EH (cell line): ENCODE results near the gene ABHD15.
A peak's percentile ranks its signal among the peaks of the same experiment; 100 is the strongest.

Source experiments
- DNase-seq: peaks from one replicate; pipeline ENCODE4 v3.0.0-alpha.2; 2015; ENCODE audit warnings: low read depth

The ABHD15 gene

GRCh38 chr17:29582254-29582765, 15.5 kb upstream of the ABHD15 start:
- DNase-seq, result no peak

GRCh38 chr17:29581583-29582253, 14.9 kb upstream of the ABHD15 start:
- DNase-seq, result no peak

GRCh38 chr17:29579866-29580771, 13.3 kb upstream of the ABHD15 start:
- DNase-seq, result peak; percentile 82

GRCh38 chr17:29578626-29579485, 12.0 kb upstream of the ABHD15 start:
- DNase-seq, result no peak

GRCh38 chr17:29577385-29578211, 10.8 kb upstream of the ABHD15 start:
- peak; percentile 38 for DNase-seq

GRCh38 chr17:29577001-29577370, 10.1 kb upstream of the ABHD15 start:
- DNase-seq, result no peak

GRCh38 chr17:29576214-29577000, 9.6 kb upstream of the ABHD15 start:
- no peak for DNase-seq

- no peak for DNase-seq
Observed at GRCh38 chr17:29575511-29576213, 8.8 kb upstream of the ABHD15 start.

- DNase-seq, result no peak
Observed at GRCh38 chr17:29574732-29575510, 8.1 kb upstream of the ABHD15 start.

- DNase-seq, result no peak
Observed at GRCh38 chr17:29573871-29574731, 7.3 kb upstream of the ABHD15 start.

GRCh38 chr17:29573558-29573869, 6.7 kb upstream of the ABHD15 start:
- no peak for DNase-seq

- peak; percentile 58 for DNase-seq
Observed at GRCh38 chr17:29572691-29573557, 6.1 kb upstream of the ABHD15 start.

- no peak for DNase-seq
Observed at GRCh38 chr17:29571883-29572681, 5.2 kb upstream of the ABHD15 start.

GRCh38 chr17:29571486-29571882, 4.6 kb upstream of the ABHD15 start:
- DNase-seq, result no peak

GRCh38 chr17:29570521-29570920, 3.7 kb upstream of the ABHD15 start:
- no peak for DNase-seq

GRCh38 chr17:29569245-29569950, 2.6 kb upstream of the ABHD15 start:
- DNase-seq, result peak; percentile 69
